Activated CD8-positive, alpha-beta memory T cell treated with anti-CD3 and anti-CD28 coated beads, Interleukin-2, amount 50 U/mL, for 24 hours (primary cell): Measurements from ENCODE around the gene PSMB2.

Experiments used
- DNase-seq: peaks from one replicate; pipeline ENCODE4 v3.0.0-alpha.2; 2020; ENCODE audit errors: extremely low read depth

Gene PSMB2

GRCh38 chr1:35642471-35642955, 1.2 kb upstream of the PSMB2 start:
- DNase-seq = no peak

- DNase-seq = no peak
Measured at GRCh38 chr1:35640380-35641232, 720 bp downstream of the PSMB2 start.

GRCh38 chr1:35637401-35637809, 3.9 kb downstream of the PSMB2 start:
- no peak for DNase-seq

GRCh38 chr1:35633547-35633946, 7.8 kb downstream of the PSMB2 start:
- DNase-seq = no peak

GRCh38 chr1:35631396-35631795, 9.9 kb downstream of the PSMB2 start:
- no peak for DNase-seq

- DNase-seq = no peak
Measured at GRCh38 chr1:35629051-35629450, 12.3 kb downstream of the PSMB2 start.

GRCh38 chr1:35623832-35624231, 17.5 kb downstream of the PSMB2 start:
- no peak for DNase-seq

- DNase-seq = no peak
Measured at GRCh38 chr1:35622510-35623178, 18.7 kb downstream of the PSMB2 start.

- no peak for DNase-seq
Measured at GRCh38 chr1:35619237-35620121, 21.8 kb downstream of the PSMB2 start.

GRCh38 chr1:35615440-35615839, 25.9 kb downstream of the PSMB2 start:
- DNase-seq = no peak

GRCh38 chr1:35611655-35612054, 29.7 kb downstream of the PSMB2 start:
- DNase-seq = no peak

- DNase-seq = no peak
Measured at GRCh38 chr1:35605867-35606182, 35.5 kb downstream of the PSMB2 start.

- no peak for DNase-seq
Measured at GRCh38 chr1:35605071-35605866, 36.1 kb downstream of the PSMB2 start.

GRCh38 chr1:35603941-35604340, 37.4 kb downstream of the PSMB2 start:
- no peak for DNase-seq

GRCh38 chr1:35603468-35603867, 37.9 kb downstream of the PSMB2 start:
- DNase-seq = no peak

GRCh38 chr1:35600593-35600992, 40.7 kb downstream of the PSMB2 start:
- DNase-seq = no peak

- DNase-seq = no peak
Measured at GRCh38 chr1:35599411-35599810, 41.9 kb downstream of the PSMB2 start.

- DNase-seq = no peak
Measured at GRCh38 chr1:35598895-35599294, 42.4 kb downstream of the PSMB2 start.

- DNase-seq = no peak
Measured at GRCh38 chr1:35597870-35598269, 43.5 kb downstream of the PSMB2 start.

GRCh38 chr1:35595684-35596083, 45.6 kb downstream of the PSMB2 start:
- no peak for DNase-seq

GRCh38 chr1:35594005-35594760, 47.1 kb downstream of the PSMB2 start:
- DNase-seq = no peak
